SK-N-SH (cell line): ENCODE measurements around the gene C16orf96.
"Not testable (repeated sequence)": the region's sequence is repeated elsewhere in the genome, so short reads cannot be mapped to it uniquely, and the experiment has no call there.

Experiments
- CHD2 ChIP-seq: fragments of 150-350 bp; IDR thresholded peaks from 2 replicates; pipeline ENCODE4 v1.6.1; 2018; ENCODE audit warnings: low read length; ENCODE audit not compliant: partially characterized antibody
- CTCF ChIP-seq: fragments of 200-600 bp; sonication (generic); IDR thresholded peaks from 2 replicates; pipeline ENCODE4 v1.6.1; 2017; ENCODE audit warnings: antibody characterized with exemption, mild to moderate bottlenecking, moderate library complexity
- EP300 ChIP-seq, 2 experiments: IDR thresholded peaks; 2 replicates each; pipeline versions ENCODE4 v1.4.0 to v1.6.1; 2012; ENCODE audit warnings: borderline replicate concordance in 1 of 2, low read depth in 1 of 2, low read length in 1 of 2
- EZH2phosphoT487 ChIP-seq: fragments of 200-600 bp; sonication (generic); IDR thresholded peaks from 2 replicates; pipeline ENCODE4 v1.6.1; 2017; ENCODE audit warnings: low read depth, mixed run types, mild to moderate bottlenecking, antibody characterized with exemption, moderate library complexity, borderline replicate concordance
- GABPA ChIP-seq: IDR thresholded peaks from 2 replicates; pipeline ENCODE4 v1.4.0; 2012; ENCODE audit warnings: low read depth, mild to moderate bottlenecking
- POLR2AphosphoS5 ChIP-seq: IDR thresholded peaks from 2 replicates; pipeline ENCODE4 v1.6.1; 2012; ENCODE audit warnings: low read depth, low read length
- TAF1 ChIP-seq: IDR thresholded peaks from 2 replicates; pipeline ENCODE4 v1.6.1; 2012; ENCODE audit warnings: low read depth, mild to moderate bottlenecking, low read length, moderate library complexity, borderline replicate concordance
- TEAD4 ChIP-seq: IDR thresholded peaks from 2 replicates; pipeline ENCODE4 v1.4.0; 2012; ENCODE audit warnings: mild to moderate bottlenecking, borderline replicate concordance; ENCODE audit not compliant: insufficient read depth

- not testable (repeated sequence) for TF ChIP-seq TAF1; EZH2phosphoT487; EP300 (IDR thresholded peaks at IDR 0.05; ENCODE audit: borderline replicate concordance in 1 of 2, low read depth in 1 of 2, low read length in 1 of 2); CTCF; POLR2AphosphoS5; TEAD4; GABPA; CHD2
Observed at GRCh38 chr16:4573926-4574325, 17.8 kb downstream of the C16orf96 start.
